ENCODE results near the gene PLOD3. TPM values are rescaled to one million over a fixed set of nuclear protein-coding genes. Genes with fewer than 3 reads are reported as not detected.

Gene PLOD3
- total and polyA plus RNA-seq, 8 donors, result 27.2 to 55.7 (median 38.0) TPM

GRCh38 chr7:101235050-101235449, 17.7 kb upstream of the PLOD3 start:
- DNase-seq (no peak), ATAC-seq (no peak)
- WGBS, 2 donors, result 64 to 73% methylated on average over 11 of the region's 11 CpGs

GRCh38 chr7:101234636-101235035, 17.3 kb upstream of the PLOD3 start:
- DNase-seq (no peak), ATAC-seq (no peak), FAIRE-seq (no peak)
- WGBS, 2 donors, result 73 to 88% methylated on average over 5 of the region's 5 CpGs
- Histone ChIP-seq H3K27me3 (no peaks in the 10 kb centered on the region), H3K4me1 (peaks cover 0 to 4% (median 2%) of the 10 kb centered on the region in 3 donors), H3K27ac (no peak overlapping the region), H3K9me3 (no peaks in the 10 kb centered on the region), H3K4me3 (no peak overlapping the region), H3K36me3 (peaks cover 0 to 5% (median 0%) of the 10 kb centered on the region in 3 donors)
- TF ChIP-seq CTCF (IDR thresholded peaks at IDR 0.05), result no peak
- intact Hi-C loops (cut with DNase I), result no loop called here

More at GRCh38 chr7:101235050-101235449, 17.7 kb upstream of the PLOD3 start:
- no peak for FAIRE-seq
- H3K4me1 ChIP-seq, result peaks cover 0 to 4% (median 2%) of the 10 kb centered on the region in 3 donors
- no peak overlapping the region for H3K27ac ChIP-seq
- no peaks in the 10 kb centered on the region for H3K27me3 ChIP-seq
- H3K36me3 ChIP-seq, result peaks cover 0 to 8% (median 0%) of the 10 kb centered on the region in 3 donors
- H3K4me3 ChIP-seq, result no peak overlapping the region
- TF ChIP-seq CTCF (IDR thresholded peaks at IDR 0.05), result no peak
- H3K9me3 ChIP-seq, result no peaks in the 10 kb centered on the region
- intact Hi-C loops (cut with DNase I), result no loop called here

GRCh38 chr7:101233907-101234547, 16.6 kb upstream of the PLOD3 start:
- WGBS, 2 donors, result 76 to 82% methylated on average over 21 of the region's 21 CpGs
- DNase-seq (peak in 1 of 6 donors; percentile 65), FAIRE-seq (no peak), ATAC-seq (no peak)
- Histone ChIP-seq H3K27ac (no peak overlapping the region), H3K4me3 (no peak overlapping the region), H3K9me3 (no peaks in the 10 kb centered on the region), H3K27me3 (no peaks in the 10 kb centered on the region), H3K4me1 (peaks cover 0 to 4% (median 2%) of the 10 kb centered on the region in 3 donors), H3K36me3 (no peaks in the 10 kb centered on the region)
- intact Hi-C loops (cut with DNase I), result no loop called here
- no peak for TF ChIP-seq CTCF (IDR thresholded peaks at IDR 0.05)

GRCh38 chr7:101232141-101232850, 14.9 kb upstream of the PLOD3 start:
- Histone ChIP-seq H3K9me3 (no peaks in the 10 kb centered on the region), H3K27ac (peak overlapping the region; percentile 66 to 89 (median 70)), H3K27me3 (no peaks in the 10 kb centered on the region), H3K36me3 (no peaks in the 10 kb centered on the region), H3K4me1 (peaks cover 0 to 4% (median 2%) of the 10 kb centered on the region in 3 donors), H3K4me3 (peak overlapping the region; percentile 23 to 57 (median 44))
- no peak for TF ChIP-seq CTCF (IDR thresholded peaks at IDR 0.05)
- DNase-seq (peak; percentile 67 to 91 (median 78)), FAIRE-seq (no peak), ATAC-seq (peak; percentile 88 to 90 (median 89))
- 7 to 9% methylated on average over 47 to 52 of the region's 52 CpGs for WGBS, 2 donors
- intact Hi-C loops (cut with DNase I), result no loop called here
